ENCODE data around the gene SHISA9. TPM values are rescaled to one million over a fixed set of nuclear protein-coding genes. Genes with fewer than 3 reads are reported as not detected.

SHISA9 gene
- total RNA-seq, 2 experiments from 2014 or later, result not detected

DNA sequence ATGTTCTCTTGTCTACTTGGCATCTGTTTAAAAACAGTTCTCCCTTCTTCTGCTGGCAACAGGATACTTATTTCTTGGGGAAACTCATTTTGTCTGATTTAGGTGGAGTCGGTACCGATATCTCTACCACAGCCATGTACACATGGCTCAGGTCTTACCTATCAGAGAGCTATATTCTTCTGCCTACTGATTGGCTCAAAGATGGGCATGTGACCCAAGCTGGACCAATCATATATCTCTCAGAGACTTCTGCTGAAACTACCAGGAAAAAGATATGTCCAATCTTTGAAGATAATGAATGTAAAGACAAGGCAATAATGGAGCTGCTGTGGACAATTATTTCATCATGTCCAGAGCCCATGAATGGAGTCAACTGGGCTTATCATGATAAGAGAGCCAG lies 21.6 kb upstream of the SHISA9 start:
- CTCF ChIA-PET, result no interaction called here
- Mint-ChIP-seq H3K9me3 (no peaks in the 10 kb centered on the region), H3K4me1 (ENCODE audit: low read depth) (no peaks in the 10 kb centered on the region), H3K27ac (no peak overlapping the region), H3K36me3 (ENCODE audit: low read depth) (no peaks in the 10 kb centered on the region), H3K27me3 (ENCODE audit: low read depth) (peaks cover 11% of the 10 kb centered on the region), H3K4me3 (no peak overlapping the region)
- no peak for DNase-seq
- intact Hi-C loops (cut with micrococcal nuclease), result no loop called here

DNA sequence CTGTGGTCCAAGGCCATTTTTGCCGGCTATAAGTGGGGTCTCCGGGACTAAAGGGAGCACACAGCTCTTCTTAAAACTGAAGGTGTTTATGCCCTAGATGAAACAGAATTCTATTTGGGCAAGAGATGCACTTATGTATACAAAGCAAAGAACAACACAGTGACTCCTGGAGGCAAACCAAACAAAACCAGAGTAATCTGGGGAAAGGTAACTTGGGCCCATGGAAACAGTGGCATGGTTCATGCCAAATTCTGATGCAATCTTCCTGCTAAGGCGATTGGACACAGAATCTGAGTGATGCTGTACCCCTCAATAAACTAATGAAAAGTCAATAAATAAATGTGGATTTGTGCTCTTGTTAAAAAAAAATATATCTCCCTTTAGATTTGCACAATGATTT lies 20.2 kb upstream of the SHISA9 start:
- CTCF ChIA-PET, result no interaction called here
- DNase-seq, result no peak
- intact Hi-C loops (cut with micrococcal nuclease), result no loop called here
- H3K27ac Mint-ChIP-seq, result no peak overlapping the region
- H3K9me3 Mint-ChIP-seq, result no peaks in the 10 kb centered on the region
- H3K36me3 Mint-ChIP-seq (ENCODE audit: low read depth), result no peaks in the 10 kb centered on the region
- H3K4me1 Mint-ChIP-seq (ENCODE audit: low read depth), result no peaks in the 10 kb centered on the region
- peaks cover 11% of the 10 kb centered on the region for H3K27me3 Mint-ChIP-seq (ENCODE audit: low read depth)
- no peak overlapping the region for H3K4me3 Mint-ChIP-seq

DNA sequence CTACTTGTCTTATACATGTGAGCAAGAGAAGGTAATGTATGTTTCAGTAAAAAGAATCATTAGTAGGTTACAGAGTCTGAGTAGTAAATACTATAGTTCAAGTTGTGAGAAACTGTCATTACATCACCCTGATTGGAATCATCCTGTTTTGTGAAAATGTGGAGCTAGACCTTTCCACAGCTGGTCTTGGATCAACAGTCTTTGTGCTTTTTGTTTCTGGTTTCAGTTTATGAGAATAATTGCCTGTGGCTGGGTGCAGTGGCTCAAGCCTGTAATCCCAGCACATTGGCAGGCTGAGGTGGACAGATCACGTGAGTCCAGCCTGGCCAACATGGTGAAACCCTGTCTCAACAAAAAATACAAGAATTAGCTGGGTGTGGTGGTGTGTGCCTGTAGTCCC lies 19.7 kb upstream of the SHISA9 start:
- CTCF ChIA-PET, result interaction anchor here (0.6 kb wide), 1 partner anchor 46 kb away, joined by 4 read pairs; no protein-coding TSS in a partner anchor
- Mint-ChIP-seq H3K36me3 (ENCODE audit: low read depth) (no peaks in the 10 kb centered on the region), H3K27me3 (ENCODE audit: low read depth) (peaks cover 11% of the 10 kb centered on the region), H3K4me3 (no peak overlapping the region), H3K27ac (no peak overlapping the region), H3K9me3 (no peaks in the 10 kb centered on the region), H3K4me1 (ENCODE audit: low read depth) (no peaks in the 10 kb centered on the region)
- intact Hi-C loops (cut with micrococcal nuclease), result no loop called here
- DNase-seq, result no peak

DNA sequence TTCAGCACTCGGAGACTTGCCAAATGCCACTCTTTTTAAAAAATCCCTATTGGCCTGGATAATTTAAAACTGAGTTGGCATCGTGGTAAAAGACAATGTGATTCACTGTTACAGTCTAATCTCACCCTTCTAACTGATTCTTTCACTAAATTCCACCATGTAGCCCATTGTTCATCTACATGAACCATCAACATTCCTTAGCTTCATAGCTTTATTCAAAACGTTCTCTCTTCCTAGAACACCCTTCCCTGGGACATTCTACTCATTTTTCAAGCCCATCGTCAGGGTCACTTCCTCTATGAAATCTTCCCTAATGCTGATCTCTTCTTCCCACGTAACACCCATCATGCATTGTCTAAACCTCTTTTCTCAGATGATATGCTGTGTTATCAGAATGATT lies 15.7 kb upstream of the SHISA9 start:
- Mint-ChIP-seq H3K4me3 (no peak overlapping the region), H3K4me1 (ENCODE audit: low read depth) (no peaks in the 10 kb centered on the region), H3K27me3 (ENCODE audit: low read depth) (peaks cover 10% of the 10 kb centered on the region), H3K27ac (no peak overlapping the region), H3K9me3 (no peaks in the 10 kb centered on the region), H3K36me3 (ENCODE audit: low read depth) (no peaks in the 10 kb centered on the region)
- no peak for DNase-seq
- CTCF ChIA-PET, result no interaction called here
- intact Hi-C loops (cut with micrococcal nuclease), result no loop called here

DNA sequence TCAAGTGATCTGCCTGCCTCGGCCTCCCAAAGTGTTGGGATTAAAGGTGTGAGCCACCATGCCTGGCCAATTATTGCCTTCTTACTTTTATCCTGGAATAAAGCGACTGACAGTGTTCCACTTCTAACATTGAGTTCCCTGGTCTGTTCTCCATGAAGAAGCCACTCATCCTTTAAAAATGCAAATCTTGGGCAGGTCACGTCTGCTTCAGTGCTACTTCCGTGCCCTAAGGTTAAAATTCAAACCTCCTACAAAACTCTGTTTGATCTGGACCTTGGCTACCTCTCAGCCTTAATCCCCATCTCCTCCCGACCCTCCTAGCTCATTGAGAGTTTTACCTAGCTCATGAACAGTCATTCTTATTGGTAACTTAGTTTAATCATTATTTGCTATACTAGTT lies 9.6 kb upstream of the SHISA9 start:
- Mint-ChIP-seq H3K4me3 (no peak overlapping the region), H3K36me3 (ENCODE audit: low read depth) (no peaks in the 10 kb centered on the region), H3K27ac (no peak overlapping the region), H3K9me3 (no peaks in the 10 kb centered on the region), H3K27me3 (ENCODE audit: low read depth) (peaks cover 17% of the 10 kb centered on the region), H3K4me1 (ENCODE audit: low read depth) (no peaks in the 10 kb centered on the region)
- CTCF ChIA-PET, result no interaction called here
- intact Hi-C loops (cut with micrococcal nuclease), result no loop called here
- DNase-seq, result no peak

DNA sequence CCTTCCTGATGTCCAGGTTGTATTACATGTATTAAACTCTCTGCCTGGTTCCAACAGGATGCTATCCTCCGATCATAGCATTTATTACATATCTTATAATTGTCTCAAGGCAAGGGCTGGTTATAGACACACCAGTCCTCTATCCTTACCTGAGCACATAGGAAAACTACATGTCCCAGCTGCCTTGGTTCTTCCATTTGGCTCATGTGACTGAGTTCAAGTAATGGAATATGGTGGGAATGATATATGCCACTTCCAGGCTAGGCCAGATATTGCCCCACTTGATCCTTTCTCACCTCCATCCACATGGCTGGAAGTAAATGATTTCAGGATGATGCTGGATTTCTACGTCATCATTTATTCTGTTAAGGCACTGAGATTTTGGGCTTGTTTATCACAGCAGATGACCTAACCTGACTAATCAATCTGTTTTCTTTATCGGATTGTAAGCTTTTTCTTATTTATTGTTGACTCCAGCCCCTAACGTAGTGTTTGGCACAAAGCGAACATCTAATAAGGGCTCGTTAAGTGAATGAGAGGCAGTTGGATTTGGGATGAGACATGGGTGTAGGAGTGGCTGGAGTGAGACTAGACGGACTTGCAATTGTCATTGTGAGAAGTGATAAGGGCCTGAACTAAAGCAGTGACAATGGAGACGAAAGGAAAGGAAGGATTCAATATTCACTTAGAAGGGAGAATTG lies 8.2 kb upstream of the SHISA9 start:
- H3K27ac Mint-ChIP-seq, result no peak overlapping the region
- no peaks in the 10 kb centered on the region for H3K9me3 Mint-ChIP-seq
- no peak for DNase-seq
- H3K4me3 Mint-ChIP-seq, result no peak overlapping the region
- CTCF ChIA-PET, result interaction anchor here (0.9 kb wide), 1 partner anchor 277 kb away, joined by 4 read pairs; no protein-coding TSS in a partner anchor
- intact Hi-C loops (cut with micrococcal nuclease), result no loop called here
- H3K36me3 Mint-ChIP-seq (ENCODE audit: low read depth), result no peaks in the 10 kb centered on the region
- H3K4me1 Mint-ChIP-seq (ENCODE audit: low read depth), result no peaks in the 10 kb centered on the region
- peaks cover 15% of the 10 kb centered on the region for H3K27me3 Mint-ChIP-seq (ENCODE audit: low read depth)

DNA sequence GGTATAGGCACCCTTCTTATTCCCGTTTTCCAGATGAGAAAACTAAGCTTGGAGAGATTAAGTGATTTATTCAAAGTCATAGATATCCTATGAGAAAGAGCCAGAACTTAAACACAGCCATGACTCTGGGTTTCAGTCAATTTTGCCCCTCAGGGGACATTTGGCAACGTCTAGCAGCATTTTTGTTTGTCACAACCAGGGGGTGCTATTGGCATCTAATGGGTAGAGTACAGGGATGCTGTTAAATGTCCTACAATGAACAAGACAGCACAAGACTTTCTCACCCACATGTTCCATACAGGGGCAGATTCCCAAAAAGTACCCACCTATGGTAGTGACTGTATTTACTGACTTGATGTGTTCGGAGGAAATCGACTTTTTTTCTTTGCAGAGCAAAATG lies 4.8 kb upstream of the SHISA9 start:
- intact Hi-C loops (cut with micrococcal nuclease), result loop anchor here (1.0 to 5.0 kb wide), 2 partner anchors 556 to 1023 kb away; no protein-coding TSS in a partner anchor

DNA sequence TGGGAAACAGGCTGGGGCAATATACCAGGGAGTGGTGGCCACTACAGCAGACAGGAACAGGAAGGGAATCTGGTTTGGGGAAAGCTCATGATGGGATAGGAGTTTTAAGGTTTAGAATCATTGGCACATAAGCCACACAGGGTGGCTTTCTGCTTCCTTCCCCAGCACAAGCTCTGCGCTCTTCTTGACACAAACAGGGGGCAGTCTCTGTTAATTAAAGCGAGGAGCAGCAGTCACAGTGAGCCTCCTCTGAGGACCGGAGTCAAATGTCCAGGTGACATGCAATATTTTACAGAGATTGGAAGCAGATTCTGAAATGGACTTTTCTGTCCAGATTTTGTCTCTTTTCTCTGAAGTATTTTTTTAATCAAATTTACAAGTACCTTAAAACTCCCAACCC lies 2.8 kb upstream of the SHISA9 start:
- no peaks in the 10 kb centered on the region for H3K9me3 Mint-ChIP-seq
- no peak overlapping the region for H3K4me3 Mint-ChIP-seq
- no peaks in the 10 kb centered on the region for H3K36me3 Mint-ChIP-seq (ENCODE audit: low read depth)
- H3K27ac Mint-ChIP-seq, result no peak overlapping the region
- intact Hi-C loops (cut with micrococcal nuclease), result loop anchor here (5.0 kb wide), 1 partner anchor 554 kb away; no protein-coding TSS in a partner anchor
- H3K27me3 Mint-ChIP-seq (ENCODE audit: low read depth), result peaks cover 47% of the 10 kb centered on the region
- peaks cover 8% of the 10 kb centered on the region for H3K4me1 Mint-ChIP-seq (ENCODE audit: low read depth)
- CTCF ChIA-PET, result no interaction called here
- DNase-seq, result no peak

More for the DNA sequence above, 4.8 kb upstream of the SHISA9 start:
- Mint-ChIP-seq H3K4me1 (ENCODE audit: low read depth) (peaks cover 1% of the 10 kb centered on the region), H3K27me3 (ENCODE audit: low read depth) (peaks cover 38% of the 10 kb centered on the region), H3K27ac (no peak overlapping the region), H3K9me3 (no peaks in the 10 kb centered on the region), H3K36me3 (ENCODE audit: low read depth) (no peaks in the 10 kb centered on the region), H3K4me3 (no peak overlapping the region)
- no peak for DNase-seq
- CTCF ChIA-PET, result no interaction called here

DNA sequence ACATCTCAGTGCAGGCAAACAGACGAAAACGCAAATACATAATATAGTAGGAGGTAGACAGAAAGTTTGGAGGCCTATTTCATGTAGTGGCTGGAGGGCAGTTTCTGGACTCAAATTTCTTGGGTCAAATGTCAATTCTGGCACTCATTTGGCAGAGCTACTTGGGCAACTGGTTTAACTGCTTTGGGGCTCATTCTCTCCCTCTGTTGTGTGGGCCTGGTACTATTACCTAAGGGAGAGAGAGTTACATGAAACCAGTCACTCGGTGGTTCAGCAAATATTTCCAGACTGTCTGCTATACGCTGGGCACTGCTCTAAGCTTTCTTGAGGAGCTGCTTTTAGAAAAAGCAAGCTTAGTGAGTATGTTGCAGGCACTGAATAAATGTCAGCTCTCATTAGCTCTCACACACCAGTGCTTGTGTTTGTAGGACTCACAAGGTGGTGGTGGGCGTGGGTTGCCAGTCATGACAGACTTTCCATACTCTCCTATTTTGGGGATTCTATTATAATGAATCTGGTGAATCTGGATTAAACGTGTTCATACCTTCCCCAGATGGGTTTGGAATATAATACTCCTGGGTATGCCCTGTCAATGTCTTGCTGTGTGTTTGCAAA lies 1.8 kb upstream of the SHISA9 start:
- CTCF ChIA-PET, result no interaction called here
- intact Hi-C loops (cut with micrococcal nuclease), result loop anchor here (5.0 kb wide), 1 partner anchor 553 kb away; no protein-coding TSS in a partner anchor
- Mint-ChIP-seq H3K27me3 (ENCODE audit: low read depth) (peaks cover 52% of the 10 kb centered on the region), H3K9me3 (no peaks in the 10 kb centered on the region), H3K4me1 (ENCODE audit: low read depth) (peaks cover 10% of the 10 kb centered on the region), H3K27ac (no peak overlapping the region), H3K36me3 (ENCODE audit: low read depth) (no peaks in the 10 kb centered on the region), H3K4me3 (no peak overlapping the region)
- DNase-seq, result no peak

DNA sequence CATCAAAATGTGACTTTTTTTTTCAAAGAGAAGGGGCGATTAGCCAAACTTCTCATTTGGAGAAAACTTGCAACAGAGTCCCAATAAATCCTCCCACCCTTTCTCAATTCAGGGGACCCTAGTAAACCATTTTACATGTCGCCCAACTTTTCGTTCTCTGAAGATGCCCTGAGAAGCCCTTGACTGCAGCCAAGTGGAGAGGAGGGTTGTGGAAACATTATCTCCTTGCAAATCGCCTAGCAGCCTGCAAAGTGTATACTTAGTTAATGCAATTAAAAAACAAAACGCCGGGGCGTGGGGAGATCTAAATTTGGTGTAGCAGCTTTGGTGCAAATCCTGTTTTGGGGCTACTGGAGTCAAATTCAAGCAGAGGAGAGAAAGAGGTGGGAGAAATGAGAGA lies 1.2 kb upstream of the SHISA9 start:
- peaks cover 10% of the 10 kb centered on the region for H3K4me1 Mint-ChIP-seq (ENCODE audit: low read depth)
- no peak overlapping the region for H3K4me3 Mint-ChIP-seq
- intact Hi-C loops (cut with micrococcal nuclease), result no loop called here
- no peaks in the 10 kb centered on the region for H3K9me3 Mint-ChIP-seq
- peaks cover 56% of the 10 kb centered on the region for H3K27me3 Mint-ChIP-seq (ENCODE audit: low read depth)
- no peaks in the 10 kb centered on the region for H3K36me3 Mint-ChIP-seq (ENCODE audit: low read depth)
- H3K27ac Mint-ChIP-seq, result no peak overlapping the region
- CTCF ChIA-PET, result no interaction called here
- no peak for DNase-seq

DNA sequence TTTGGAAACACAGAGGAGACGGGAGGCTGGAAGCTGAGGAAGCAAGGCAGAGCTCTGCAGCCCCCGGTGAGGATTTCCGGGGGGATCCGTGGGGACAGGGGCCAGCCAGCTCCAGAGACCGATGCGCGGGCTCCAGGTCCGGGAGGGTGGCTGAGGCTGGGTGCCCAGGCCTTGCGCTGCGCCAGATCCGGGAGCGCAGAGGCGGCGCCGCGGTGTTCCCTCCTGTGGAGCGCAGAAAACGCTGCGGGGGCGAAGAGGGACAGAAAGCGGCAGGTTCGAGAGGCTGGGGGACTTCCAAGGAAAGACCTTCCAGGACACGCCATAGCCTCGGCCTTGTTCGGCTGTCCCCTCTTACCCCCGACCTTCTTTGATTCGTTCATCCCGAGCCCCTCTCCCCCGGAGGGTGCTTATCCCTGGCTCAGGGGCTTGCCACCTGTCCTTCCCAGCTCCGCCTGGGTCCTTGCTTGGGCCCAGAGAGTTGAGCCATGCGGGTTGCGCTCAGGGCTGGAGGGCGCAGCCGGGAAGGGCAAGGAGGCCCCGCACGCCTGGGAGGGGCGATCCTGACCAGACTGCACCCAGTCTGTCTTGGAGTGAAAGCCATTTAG lies 697 bp upstream of the SHISA9 start:
- H3K27me3 Mint-ChIP-seq (ENCODE audit: low read depth), result peaks cover 60% of the 10 kb centered on the region
- intact Hi-C loops (cut with micrococcal nuclease), result no loop called here
- no peaks in the 10 kb centered on the region for H3K36me3 Mint-ChIP-seq (ENCODE audit: low read depth)
- no peak overlapping the region for H3K4me3 Mint-ChIP-seq
- no peaks in the 10 kb centered on the region for H3K9me3 Mint-ChIP-seq
- CTCF ChIA-PET, result no interaction called here
- no peak for DNase-seq
- no peak overlapping the region for H3K27ac Mint-ChIP-seq
- H3K4me1 Mint-ChIP-seq (ENCODE audit: low read depth), result peaks cover 10% of the 10 kb centered on the region

DNA sequence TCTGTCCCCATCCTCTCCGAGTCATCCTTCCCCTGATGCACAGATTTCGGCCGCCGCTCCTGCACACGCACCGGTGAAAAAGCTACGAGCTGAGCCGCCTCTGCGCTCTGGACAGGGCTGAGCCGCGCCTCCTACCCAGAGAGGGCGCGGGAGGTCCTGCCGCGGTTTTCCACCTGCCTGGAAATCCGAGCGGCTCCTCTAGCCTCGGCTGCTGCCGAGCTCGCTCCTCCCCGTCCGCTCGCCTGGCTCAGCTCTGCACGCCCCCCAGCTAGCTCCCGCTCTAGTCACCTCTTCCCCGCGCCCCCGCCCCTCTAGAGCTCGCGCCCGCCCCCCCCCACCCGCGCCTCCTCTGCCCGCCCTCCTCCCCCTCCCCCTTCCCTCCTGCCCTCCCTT lies 198 bp upstream of the SHISA9 start:
- Mint-ChIP-seq H3K27ac (no peak overlapping the region), H3K36me3 (ENCODE audit: low read depth) (no peaks in the 10 kb centered on the region), H3K4me3 (no peak overlapping the region), H3K27me3 (ENCODE audit: low read depth) (peaks cover 58% of the 10 kb centered on the region), H3K9me3 (no peaks in the 10 kb centered on the region), H3K4me1 (ENCODE audit: low read depth) (peaks cover 10% of the 10 kb centered on the region)
- DNase-seq, result no peak
- intact Hi-C loops (cut with micrococcal nuclease), result no loop called here
- CTCF ChIA-PET, result no interaction called here
